NCI-H82 treated with DMSO at 0.1 percent for 48 hours (cell line): Measurements from ENCODE around the gene USH2A.
A peak's percentile ranks its signal among the peaks of the same experiment; 100 is the strongest.

ENCODE experiments used
- DNase-seq: peaks from one replicate; lab custom pipeline; 2025; ENCODE audit not compliant: unreplicated experiment; lab: John Stamatoyannopoulos, UW

The USH2A gene

DNA sequence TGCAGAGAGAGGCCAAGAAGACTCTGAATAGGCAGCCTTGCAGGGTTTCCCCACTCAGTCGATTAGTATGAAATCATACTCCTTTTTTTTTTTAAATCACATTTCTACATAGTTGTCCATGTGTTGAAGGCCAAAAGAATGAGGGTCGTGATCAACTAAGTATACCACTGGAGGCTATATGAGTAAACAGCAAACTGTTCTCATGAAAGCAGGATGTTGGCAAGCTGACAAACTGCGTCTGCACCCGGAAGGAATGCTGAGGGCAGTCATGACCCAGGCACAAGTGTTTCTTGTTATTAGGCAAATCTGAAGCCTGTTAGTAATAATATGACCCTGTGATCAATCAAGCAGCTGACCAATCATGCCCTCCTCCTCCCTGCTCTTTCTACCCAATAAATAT lies 213.2 kb downstream of the USH2A start:
- DNase-seq, result no peak

DNA sequence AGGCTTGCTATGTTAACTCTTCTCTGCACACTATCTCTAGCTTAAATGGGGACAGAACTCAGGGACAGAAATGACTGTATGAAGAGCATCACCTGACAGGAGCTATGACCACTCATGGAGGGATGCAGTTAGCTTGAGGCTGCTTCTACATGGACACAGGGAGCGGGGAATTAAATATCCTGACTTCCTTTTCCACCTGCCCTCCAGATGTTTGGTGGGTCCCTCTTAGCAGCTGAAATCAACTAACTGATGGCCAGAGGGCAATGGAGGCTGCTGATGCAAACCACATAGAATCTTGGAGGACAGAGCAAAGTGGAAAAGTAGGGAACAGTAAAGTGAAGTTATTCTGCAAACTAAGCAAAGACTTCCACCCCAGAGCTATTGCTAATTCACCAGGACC lies 214.1 kb downstream of the USH2A start:
- no peak for DNase-seq

GRCh38 chr1:216207154-216207553 lies 216.1 kb downstream of the USH2A start:
- no peak for DNase-seq

DNA sequence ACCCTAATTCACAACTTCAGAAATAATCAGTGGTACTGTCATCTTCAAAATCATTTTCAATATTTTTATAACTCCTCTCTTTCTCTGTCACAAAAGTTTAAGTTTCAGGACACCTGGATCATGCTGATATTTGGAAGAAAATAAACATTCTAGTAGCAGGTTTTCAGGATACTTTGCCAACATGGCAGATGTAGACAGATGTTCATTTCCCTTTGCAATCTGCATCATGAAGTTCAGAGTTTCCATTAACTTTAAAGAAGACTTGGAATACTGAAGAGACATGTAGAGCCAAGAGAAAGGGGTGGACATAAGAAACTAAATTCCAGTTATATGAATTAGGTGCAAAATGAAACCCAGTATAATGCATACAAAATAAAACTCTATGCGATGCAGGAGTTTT lies 218.1 kb downstream of the USH2A start:
- DNase-seq, result no peak

- no peak for DNase-seq
These were observed 221.3 kb downstream of the USH2A start for GRCh38 chr1:216201946-216202345.

GRCh38 chr1:216200941-216201340 lies 222.3 kb downstream of the USH2A start:
- DNase-seq, result no peak

- DNase-seq, result no peak
These were observed 228.5 kb downstream of the USH2A start for GRCh38 chr1:216194721-216195120.

DNA sequence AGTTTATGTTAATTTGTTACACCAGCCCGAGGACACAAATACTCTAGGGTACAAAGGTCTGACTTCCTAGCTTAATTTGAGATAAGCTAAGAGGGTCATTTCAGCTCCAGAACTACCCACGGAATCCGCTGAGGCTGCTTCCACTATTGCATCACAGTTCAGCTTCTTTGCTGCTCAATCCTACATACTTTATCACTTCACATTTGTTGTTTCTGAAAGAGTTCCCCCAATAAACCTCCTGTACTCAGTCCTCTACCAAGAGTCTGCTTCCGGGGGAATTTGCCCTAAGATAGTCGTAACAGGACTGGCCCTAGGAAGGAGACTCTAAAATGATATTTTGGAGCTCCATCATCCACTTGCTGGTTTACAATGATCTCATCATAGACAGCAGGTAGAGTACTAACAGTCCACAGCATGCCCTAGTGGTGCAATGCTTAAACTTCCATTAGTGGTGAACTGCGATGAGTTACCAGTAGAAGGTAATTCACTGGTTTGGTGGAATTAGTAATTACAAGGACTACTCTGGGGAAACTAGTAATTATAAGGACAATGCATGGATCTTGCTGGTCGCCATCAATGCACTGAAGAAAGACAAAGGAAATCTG lies 229.3 kb downstream of the USH2A start:
- no peak for DNase-seq

DNA sequence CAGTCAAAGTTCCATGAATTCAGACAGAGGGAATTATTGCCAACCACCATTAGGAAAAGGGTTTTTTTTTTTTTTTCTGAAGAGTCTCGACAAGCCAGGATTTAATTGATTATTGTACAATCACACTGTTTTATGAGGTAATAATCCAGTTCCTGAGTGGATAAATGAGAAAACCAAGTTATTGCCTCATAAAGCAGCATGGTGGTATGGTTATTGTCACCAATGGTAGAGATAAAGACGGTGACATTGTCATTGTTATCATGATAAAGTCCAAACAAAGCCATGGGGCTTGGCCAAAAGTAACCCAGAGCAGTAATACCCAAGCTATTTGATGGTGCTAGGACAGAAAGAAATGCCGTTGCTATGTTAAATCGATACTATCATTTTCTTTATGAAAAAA lies 232.8 kb downstream of the USH2A start:
- no peak for DNase-seq

- peak; percentile 91 for DNase-seq
These were observed 236.4 kb downstream of the USH2A start for GRCh38 chr1:216186816-216187215.

- peak; percentile 80 for DNase-seq
These were observed 237.1 kb downstream of the USH2A start for GRCh38 chr1:216186141-216186540.

- peak; percentile 49 for DNase-seq
These were observed 239.0 kb downstream of the USH2A start for GRCh38 chr1:216184126-216184680.

- peak; percentile 99 for DNase-seq
These were observed 239.8 kb downstream of the USH2A start for GRCh38 chr1:216183454-216183853.

DNA sequence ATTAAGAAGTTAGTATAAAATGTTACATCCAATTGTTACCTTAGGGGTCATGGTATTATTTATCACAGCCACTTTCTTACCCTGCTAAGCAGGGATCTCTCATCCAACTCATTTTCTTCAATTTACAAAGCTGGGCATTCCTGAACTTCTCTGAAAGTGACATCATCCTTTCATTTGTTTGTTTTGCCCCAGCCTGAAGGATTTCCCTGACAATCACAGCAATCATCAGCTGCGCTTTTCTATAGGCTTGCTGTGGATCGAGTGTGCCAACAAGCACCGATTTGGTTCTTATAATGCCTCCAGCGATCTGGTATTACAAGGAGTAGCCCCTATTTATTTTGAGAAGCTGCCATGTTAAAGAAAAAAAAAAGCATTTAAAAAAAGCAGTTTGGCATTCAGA lies 240.2 kb downstream of the USH2A start:
- peak; percentile 92 for DNase-seq

GRCh38 chr1:216181590-216181989 lies 241.7 kb downstream of the USH2A start:
- no peak for DNase-seq

DNA sequence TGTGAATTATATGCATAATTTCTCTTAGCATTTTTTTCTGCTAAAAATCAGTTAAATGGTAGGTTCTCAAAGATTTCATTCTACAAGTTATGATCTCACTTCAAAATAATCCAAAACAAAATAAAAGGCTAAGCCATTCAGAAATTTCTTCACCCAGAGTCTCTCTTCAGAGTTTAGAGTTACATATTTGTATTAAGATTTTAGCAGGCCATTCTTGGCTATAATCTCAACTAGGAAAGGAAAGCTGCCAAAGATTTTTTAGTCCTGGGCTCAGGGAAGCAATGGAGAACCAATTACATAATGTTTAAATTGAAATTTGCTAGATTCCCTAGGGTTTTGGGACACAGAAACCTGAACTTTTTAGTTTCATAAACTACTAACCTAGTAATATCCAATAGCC lies 245.0 kb downstream of the USH2A start:
- DNase-seq, result no peak

DNA sequence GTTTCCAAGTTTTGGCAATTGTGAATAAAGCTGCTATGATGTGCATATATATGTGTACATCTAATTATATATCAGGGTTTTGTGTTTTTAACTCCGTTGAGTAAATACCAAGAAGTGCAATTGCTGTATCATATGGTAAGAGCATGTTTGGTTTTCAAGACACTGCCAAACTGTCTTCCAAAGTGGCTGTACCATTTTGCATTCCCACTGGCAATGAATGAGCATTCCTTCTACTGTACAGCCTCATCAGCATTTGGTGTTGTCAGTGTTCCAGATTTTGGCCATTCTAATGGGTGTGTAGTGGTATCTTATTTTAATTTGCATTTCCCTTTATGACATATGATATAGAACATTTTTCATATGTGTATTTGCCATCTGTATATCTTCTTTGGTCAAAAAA lies 246.3 kb downstream of the USH2A start:
- DNase-seq, result no peak

DNA sequence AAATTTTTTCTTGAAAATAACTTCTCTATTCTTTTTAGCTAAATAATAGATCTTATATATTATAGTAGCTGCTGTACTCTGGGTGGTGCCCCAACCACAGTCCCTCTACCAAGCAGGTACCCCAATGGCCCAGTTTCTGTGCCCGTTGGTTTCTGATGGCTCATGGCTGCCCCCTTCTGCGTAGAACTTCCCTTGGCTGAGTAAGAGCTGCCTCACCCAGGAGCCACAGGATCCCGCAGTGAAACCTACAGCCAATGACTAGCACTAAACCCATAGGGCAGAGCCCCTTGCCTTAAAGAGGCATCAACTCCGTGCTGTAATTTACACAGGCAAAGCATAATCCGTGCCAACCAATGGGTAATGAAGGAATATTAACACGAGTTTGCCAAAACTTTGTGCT lies 247.5 kb downstream of the USH2A start:
- DNase-seq, result no peak

DNA sequence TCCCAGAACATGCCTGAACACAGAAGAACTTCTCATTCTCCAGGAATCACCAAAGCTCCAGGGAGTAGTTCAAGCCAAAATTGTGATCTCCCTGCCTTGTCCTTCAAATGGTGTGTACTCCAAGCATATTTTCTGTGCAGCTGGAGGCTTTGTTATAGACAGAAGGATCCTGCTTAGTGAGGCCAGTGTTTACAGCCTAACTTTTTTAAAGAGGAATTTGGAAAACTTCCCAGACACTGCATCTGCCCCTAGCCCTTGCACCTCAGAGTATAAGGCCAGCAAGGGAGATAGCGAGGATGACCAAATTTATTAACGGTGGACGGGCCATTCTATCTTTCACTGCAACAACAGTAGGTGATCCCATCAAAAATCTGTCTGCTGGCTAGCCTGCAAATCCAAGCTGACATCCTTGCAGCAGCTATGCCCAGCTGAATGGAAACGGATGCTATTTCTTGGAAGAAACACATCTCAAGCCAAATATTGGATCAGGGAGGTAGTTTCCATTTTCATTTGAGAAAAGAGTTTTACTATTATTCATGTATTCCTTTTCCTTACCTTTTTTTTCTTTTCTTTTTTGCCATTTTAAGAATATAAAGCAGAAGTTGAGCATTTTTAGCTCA lies 249.8 kb downstream of the USH2A start:
- DNase-seq, result no peak

DNA sequence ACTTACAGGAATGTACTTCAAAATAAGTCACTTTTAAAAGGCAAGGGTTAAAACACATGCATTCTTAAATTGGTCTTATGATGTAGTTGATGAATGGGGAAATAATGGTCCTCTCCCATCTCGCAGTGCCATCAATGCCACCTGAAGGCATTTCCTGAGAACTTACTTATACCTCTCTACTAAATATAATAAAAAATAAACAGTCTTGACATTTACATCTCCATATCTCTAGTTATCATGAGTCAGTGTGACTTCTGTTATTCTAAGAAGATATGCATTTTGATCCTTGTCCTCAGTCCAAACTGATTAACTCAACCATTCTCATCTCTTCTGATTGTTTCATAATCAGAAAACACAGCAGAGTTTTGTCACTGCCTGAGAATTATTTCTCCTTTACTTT lies 253.9 kb downstream of the USH2A start:
- DNase-seq, result no peak

DNA sequence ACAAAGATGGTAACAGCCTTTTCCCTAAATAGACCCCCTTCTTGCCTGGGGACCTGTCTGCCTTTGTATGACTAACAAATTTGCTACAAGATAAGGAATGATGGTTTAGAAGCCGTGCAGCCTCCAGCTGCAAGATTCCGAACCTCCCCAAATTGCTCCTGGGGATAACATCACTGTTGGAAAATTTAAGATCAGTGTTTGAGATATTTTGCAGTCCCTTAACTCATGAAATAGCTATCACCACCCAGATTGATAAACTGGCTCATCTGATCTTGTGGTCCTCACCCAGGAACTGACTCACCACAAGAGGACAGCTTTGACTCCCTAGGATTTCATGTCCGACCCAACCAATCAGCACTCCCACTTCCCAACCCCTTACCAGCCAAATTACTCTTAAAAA lies 254.7 kb downstream of the USH2A start:
- no peak for DNase-seq

GRCh38 chr1:216154063-216154462 lies 269.2 kb downstream of the USH2A start:
- DNase-seq, result no peak

GRCh38 chr1:216153130-216153529 lies 270.1 kb downstream of the USH2A start:
- DNase-seq, result no peak
